ENCODE data around the gene SMYD3.

DNA sequence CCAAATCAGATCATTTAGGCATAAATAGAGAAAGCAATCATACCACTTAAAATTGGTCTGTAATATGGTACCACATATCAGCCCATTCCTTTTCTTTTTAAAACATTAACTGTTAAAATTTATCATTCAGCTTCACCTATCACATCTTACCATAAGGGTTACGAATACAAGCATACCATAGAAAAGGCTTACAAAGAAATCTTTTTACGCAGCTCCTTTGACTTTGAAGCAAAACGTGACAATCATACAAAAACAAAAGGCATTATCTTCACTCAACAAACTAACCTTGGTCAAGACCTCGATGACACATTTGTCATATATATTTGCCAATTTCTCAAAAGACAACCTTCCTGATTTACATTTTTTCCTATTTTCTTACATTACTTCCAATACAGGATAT is 169.0 kb downstream of the SMYD3 start:
- TF ChIP-seq, protein P1, sequence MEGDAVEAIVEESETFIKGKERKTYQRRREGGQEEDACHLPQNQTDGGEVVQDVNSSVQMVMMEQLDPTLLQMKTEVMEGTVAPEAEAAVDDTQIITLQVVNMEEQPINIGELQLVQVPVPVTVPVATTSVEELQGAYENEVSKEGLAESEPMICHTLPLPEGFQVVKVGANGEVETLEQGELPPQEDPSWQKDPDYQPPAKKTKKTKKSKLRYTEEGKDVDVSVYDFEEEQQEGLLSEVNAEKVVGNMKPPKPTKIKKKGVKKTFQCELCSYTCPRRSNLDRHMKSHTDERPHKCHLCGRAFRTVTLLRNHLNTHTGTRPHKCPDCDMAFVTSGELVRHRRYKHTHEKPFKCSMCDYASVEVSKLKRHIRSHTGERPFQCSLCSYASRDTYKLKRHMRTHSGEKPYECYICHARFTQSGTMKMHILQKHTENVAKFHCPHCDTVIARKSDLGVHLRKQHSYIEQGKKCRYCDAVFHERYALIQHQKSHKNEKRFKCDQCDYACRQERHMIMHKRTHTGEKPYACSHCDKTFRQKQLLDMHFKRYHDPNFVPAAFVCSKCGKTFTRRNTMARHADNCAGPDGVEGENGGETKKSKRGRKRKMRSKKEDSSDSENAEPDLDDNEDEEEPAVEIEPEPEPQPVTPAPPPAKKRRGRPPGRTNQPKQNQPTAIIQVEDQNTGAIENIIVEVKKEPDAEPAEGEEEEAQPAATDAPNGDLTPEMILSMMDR (IDR thresholded peaks at IDR 0.05): no peak
- TF ChIP-seq POLR2A (IDR thresholded peaks at IDR 0.05): no peak
